Measurements from ENCODE around the gene CHD1L. TPM values are rescaled to one million over a fixed set of nuclear protein-coding genes. Genes with fewer than 3 reads are reported as not detected.

CHD1L gene
- total RNA-seq, 1 experiment from 2014 or later: 64.2 TPM

DNA sequence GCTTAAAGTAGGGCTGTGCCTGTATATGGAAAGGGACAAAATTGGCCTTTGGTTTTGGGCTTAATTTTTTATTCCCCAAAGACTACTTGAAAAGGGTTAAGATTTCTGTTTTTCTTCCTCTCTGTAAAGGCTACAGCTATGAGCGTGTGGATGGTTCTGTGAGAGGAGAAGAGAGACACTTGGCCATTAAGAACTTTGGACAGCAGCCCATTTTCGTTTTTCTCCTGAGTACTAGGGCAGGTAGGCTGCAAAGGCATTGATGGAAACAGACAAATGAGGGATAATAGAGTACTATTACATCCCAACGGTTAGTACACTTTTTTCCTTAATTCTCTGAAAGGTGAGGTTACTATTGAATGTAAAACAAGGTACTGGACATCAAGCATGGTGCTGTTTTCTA, 29.6 kb downstream of the CHD1L start:
- Histone ChIP-seq H3K4ac (ENCODE audit: low read depth, low read length) (no peak overlapping the region), H3K27ac (ENCODE audit: insufficient read length, low read depth, low read length) (no peak overlapping the region), H3K9me3 (ENCODE audit: control insufficient read depth, low read depth, low read length) (no peaks in the 10 kb centered on the region), H4K91ac (ENCODE audit: insufficient read length, low read depth, low read length) (no peak overlapping the region), H4K5ac (ENCODE audit: insufficient read length, low read depth, low read length) (no peak overlapping the region), H2BK15ac (ENCODE audit: low read depth, low read length) (no peak overlapping the region), H3K18ac (ENCODE audit: insufficient read length, low read depth, low read length) (no peak overlapping the region), H3K9ac (ENCODE audit: extremely low read depth, insufficient read length, low read length) (no peak overlapping the region), H2BK120ac (ENCODE audit: low read depth, low read length, poor library complexity, severe bottlenecking) (no peak overlapping the region), H2AFZ (ENCODE audit: low read length) (no peak overlapping the region), H3K56ac (ENCODE audit: insufficient read length, low read depth, low read length) (no peak overlapping the region), H2BK5ac (ENCODE audit: insufficient read length, low read length) (no peak overlapping the region), H3K79me2 (ENCODE audit: insufficient read depth, low read length) (no peaks in the 10 kb centered on the region), H2AK5ac (ENCODE audit: insufficient read length, low read length) (no peak overlapping the region), H4K20me1 (ENCODE audit: control insufficient read depth, insufficient read depth, insufficient read length) (no peaks in the 10 kb centered on the region), H3K14ac (ENCODE audit: insufficient read depth, low read length) (no peak overlapping the region), H4K8ac (replicated peaks; ENCODE audit: insufficient read length, low read depth, low read length) (no peak overlapping the region), H3K4me2 (ENCODE audit: insufficient read depth, insufficient read length, low read length) (no peak overlapping the region), H3K79me1 (ENCODE audit: insufficient read depth, low read depth, low read length, poor library complexity, severe bottlenecking) (no peaks in the 10 kb centered on the region), H3K23ac (ENCODE audit: insufficient read length, low read depth, low read length) (no peak overlapping the region), H3T11ph (ENCODE audit: low read length) (no peak overlapping the region), H2BK20ac (ENCODE audit: low read depth, low read length, poor library complexity, severe bottlenecking) (no peak overlapping the region), H3K27me3 (ENCODE audit: insufficient read depth, low read length) (no peaks in the 10 kb centered on the region), H2BK12ac (ENCODE audit: insufficient read length, low read depth, low read length) (no peak overlapping the region), H3K4me1 (ENCODE audit: insufficient read depth, low read length) (no peaks in the 10 kb centered on the region), H3K23me2 (ENCODE audit: insufficient read length, low read depth, low read length, poor library complexity, severe bottlenecking) (no peaks in the 10 kb centered on the region)
- no peak overlapping the region; a peak in 2 of 7 replicates for H3K27ac Mint-ChIP-seq
- TF ChIP-seq, protein P1, sequence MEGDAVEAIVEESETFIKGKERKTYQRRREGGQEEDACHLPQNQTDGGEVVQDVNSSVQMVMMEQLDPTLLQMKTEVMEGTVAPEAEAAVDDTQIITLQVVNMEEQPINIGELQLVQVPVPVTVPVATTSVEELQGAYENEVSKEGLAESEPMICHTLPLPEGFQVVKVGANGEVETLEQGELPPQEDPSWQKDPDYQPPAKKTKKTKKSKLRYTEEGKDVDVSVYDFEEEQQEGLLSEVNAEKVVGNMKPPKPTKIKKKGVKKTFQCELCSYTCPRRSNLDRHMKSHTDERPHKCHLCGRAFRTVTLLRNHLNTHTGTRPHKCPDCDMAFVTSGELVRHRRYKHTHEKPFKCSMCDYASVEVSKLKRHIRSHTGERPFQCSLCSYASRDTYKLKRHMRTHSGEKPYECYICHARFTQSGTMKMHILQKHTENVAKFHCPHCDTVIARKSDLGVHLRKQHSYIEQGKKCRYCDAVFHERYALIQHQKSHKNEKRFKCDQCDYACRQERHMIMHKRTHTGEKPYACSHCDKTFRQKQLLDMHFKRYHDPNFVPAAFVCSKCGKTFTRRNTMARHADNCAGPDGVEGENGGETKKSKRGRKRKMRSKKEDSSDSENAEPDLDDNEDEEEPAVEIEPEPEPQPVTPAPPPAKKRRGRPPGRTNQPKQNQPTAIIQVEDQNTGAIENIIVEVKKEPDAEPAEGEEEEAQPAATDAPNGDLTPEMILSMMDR (conservative IDR thresholded peaks at IDR 0.05): no peak
- no CpG with 5 or more reads among the region's 3 CpGs for WGBS (ENCODE audit: extremely low coverage, insufficient read length, low lambda C conversion rate)
- no peaks in the 10 kb centered on the region for H3K9me3 Mint-ChIP-seq
- no peak for DNase-seq
- peaks cover 30 to 76% (median 56%) of the 10 kb centered on the region in 3 experiments; a peak in 6 of 7 replicates for H3K36me3 Mint-ChIP-seq (ENCODE audit: insufficient read depth in 1 of 3, low read depth in 3 of 3)
- no peaks in the 10 kb centered on the region for H3K4me1 Mint-ChIP-seq
- H3K4me3 Mint-ChIP-seq: no peak overlapping the region
- no peaks in the 10 kb centered on the region for H3K27me3 Mint-ChIP-seq (ENCODE audit: low read depth)
